Measurements from ENCODE around the gene PRKAR2B.

DNA sequence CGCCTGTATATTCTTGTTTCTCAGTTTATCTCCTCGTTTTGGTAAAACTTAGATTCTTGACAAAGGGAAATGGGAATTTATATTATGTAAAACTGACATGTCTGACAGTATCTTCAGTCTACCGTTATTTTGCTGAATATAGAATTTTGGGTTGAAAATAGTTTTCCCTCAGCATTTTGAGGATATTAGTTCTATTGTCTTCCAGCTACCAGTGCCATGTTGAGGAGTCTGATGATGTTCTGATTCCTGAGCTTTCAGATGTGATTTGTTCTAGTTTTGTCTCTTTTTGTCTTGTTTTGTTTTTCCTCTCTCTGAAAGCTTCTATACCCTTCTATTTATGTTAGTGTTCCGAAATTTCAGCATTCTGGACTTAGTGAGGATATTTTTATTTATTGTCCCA, 8.0 kb upstream of the PRKAR2B start:
- no peak for TF ChIP-seq POLR2A (IDR thresholded peaks at IDR 0.05)
- TF ChIP-seq, protein P1, sequence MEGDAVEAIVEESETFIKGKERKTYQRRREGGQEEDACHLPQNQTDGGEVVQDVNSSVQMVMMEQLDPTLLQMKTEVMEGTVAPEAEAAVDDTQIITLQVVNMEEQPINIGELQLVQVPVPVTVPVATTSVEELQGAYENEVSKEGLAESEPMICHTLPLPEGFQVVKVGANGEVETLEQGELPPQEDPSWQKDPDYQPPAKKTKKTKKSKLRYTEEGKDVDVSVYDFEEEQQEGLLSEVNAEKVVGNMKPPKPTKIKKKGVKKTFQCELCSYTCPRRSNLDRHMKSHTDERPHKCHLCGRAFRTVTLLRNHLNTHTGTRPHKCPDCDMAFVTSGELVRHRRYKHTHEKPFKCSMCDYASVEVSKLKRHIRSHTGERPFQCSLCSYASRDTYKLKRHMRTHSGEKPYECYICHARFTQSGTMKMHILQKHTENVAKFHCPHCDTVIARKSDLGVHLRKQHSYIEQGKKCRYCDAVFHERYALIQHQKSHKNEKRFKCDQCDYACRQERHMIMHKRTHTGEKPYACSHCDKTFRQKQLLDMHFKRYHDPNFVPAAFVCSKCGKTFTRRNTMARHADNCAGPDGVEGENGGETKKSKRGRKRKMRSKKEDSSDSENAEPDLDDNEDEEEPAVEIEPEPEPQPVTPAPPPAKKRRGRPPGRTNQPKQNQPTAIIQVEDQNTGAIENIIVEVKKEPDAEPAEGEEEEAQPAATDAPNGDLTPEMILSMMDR (IDR thresholded peaks at IDR 0.05), result no peak
